Testis (tissue), 3 donors: ENCODE data around the gene CD40LG. TPM values are rescaled to one million over a fixed set of nuclear protein-coding genes. Genes with fewer than 3 reads are reported as not detected.

Experiments used
- DNase-seq: peaks from one replicate; pipeline ENCODE4 v3.0.0-alpha.2; 2019
- H3K27ac ChIP-seq, 2 donors: fragments of 200-600 bp; sonication (generic); one replicate each; pipeline ENCODE4 v1.5.1; 2019
- H3K27me3 ChIP-seq: fragments of 200-600 bp; sonication (generic); one replicate; pipeline ENCODE4 v1.5.1; 2019
- H3K36me3 ChIP-seq: fragments of 200-600 bp; sonication (generic); one replicate; pipeline ENCODE4 v1.5.1; 2017; ENCODE audit warnings: low read depth; ENCODE audit errors: missing control alignments
- H3K4me1 ChIP-seq: fragments of 200-600 bp; sonication (generic); one replicate; pipeline ENCODE4 v1.5.1; 2019
- H3K4me3 ChIP-seq, 2 donors: fragments of 200-600 bp; sonication (generic); one replicate each; pipeline ENCODE4 v1.5.1; 2017 to 2019
- H3K9me3 ChIP-seq: fragments of 200-600 bp; sonication (generic); one replicate; pipeline ENCODE4 v1.5.1; 2017
- POLR2A ChIP-seq: fragments of 450-650 bp; IDR thresholded peaks from one replicate; pipeline ENCODE4 v1.6.1; 2017; ENCODE audit warnings: antibody characterized with exemption, mild to moderate bottlenecking, moderate library complexity
- WGBS, 2 donors: methylation state at CpG; one replicate each; pipeline ENCODE4 v1.1.5; 2018; 5-methylcytosine and 5-hydroxymethylcytosine counted together
- intact Hi-C: fragments of 100-400 bp; cut with DNase I; formaldehyde crosslinking; loops from one replicate; pipeline ENCODE4 v1.15.1; 2023; ENCODE audit warnings: low total_unique reads
- polyA plus RNA-seq: library from polyadenylated mRNA; stranded (reverse); fragments of 350-450 nt; fragmentation: Illumina TruSeq; extraction: RNeasy Lipid Tissue Mini Kit (QIAGEN cat#74804); gene quantifications from one replicate; pipeline ENCODE4 v1.2.3, GENCODE V29; 2014; ENCODE audit warnings: low read depth, low replicate concordance; ENCODE audit not compliant: insufficient read depth
- total RNA-seq, 2 donors: library from RNA; depleted of rRNA; stranded (reverse); fragments of >200 nt; gene quantifications; one replicate each; pipeline ENCODE4 v1.2.3, GENCODE V29; 2016
- TF ChIP-seq, protein P1 (sequence below), 3 experiments: fragments of 450-650 bp in 2 of 3; fragments of 200-600 bp in 1 of 3; sonication (generic) in 1 of 3; IDR thresholded peaks; one replicate each; pipeline ENCODE4 v1.5.1; 2016 to 2019; ENCODE audit warnings: antibody characterized with exemption in 3 of 3, mild to moderate bottlenecking in 2 of 3, moderate library complexity in 1 of 3

Gene CD40LG
- total and polyA plus RNA-seq, 3 donors from 2014 or later = 0.84 TPM; not detected in 2

DNA sequence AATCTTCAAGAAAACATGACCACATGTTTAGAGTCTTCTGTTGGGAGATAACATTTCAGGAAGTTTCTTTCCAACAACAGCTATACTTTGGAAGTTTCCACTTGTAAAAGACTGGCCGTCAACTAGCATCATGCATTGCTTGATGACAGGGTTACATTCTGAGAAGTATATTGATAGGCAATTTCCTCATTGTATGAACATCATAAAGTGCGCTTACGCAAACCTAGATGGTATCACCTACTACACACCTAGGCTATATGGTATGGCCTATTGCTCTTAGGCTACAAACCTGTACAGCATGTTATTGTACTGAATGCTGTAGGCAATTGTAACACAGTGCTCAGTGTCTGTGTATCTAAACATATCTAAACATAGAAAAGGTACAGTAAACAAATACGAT, 25.4 kb upstream of the CD40LG start:
- no peaks in the 10 kb centered on the region for H3K36me3 ChIP-seq
- no peaks in the 10 kb centered on the region for H3K4me1 ChIP-seq
- intact Hi-C loops = no loop called here
- TF ChIP-seq POLR2A = no peak
- TF ChIP-seq, protein P1, sequence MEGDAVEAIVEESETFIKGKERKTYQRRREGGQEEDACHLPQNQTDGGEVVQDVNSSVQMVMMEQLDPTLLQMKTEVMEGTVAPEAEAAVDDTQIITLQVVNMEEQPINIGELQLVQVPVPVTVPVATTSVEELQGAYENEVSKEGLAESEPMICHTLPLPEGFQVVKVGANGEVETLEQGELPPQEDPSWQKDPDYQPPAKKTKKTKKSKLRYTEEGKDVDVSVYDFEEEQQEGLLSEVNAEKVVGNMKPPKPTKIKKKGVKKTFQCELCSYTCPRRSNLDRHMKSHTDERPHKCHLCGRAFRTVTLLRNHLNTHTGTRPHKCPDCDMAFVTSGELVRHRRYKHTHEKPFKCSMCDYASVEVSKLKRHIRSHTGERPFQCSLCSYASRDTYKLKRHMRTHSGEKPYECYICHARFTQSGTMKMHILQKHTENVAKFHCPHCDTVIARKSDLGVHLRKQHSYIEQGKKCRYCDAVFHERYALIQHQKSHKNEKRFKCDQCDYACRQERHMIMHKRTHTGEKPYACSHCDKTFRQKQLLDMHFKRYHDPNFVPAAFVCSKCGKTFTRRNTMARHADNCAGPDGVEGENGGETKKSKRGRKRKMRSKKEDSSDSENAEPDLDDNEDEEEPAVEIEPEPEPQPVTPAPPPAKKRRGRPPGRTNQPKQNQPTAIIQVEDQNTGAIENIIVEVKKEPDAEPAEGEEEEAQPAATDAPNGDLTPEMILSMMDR (IDR thresholded peaks at IDR 0.05) = no peak
- DNase-seq = no peak
- H3K27me3 ChIP-seq = no peaks in the 10 kb centered on the region
- no peaks in the 10 kb centered on the region for H3K9me3 ChIP-seq
- WGBS, 2 donors = 94 to 96% methylated on average over 4 of the region's 4 CpGs
- H3K4me3 ChIP-seq = no peak overlapping the region
- H3K27ac ChIP-seq = no peak overlapping the region

DNA sequence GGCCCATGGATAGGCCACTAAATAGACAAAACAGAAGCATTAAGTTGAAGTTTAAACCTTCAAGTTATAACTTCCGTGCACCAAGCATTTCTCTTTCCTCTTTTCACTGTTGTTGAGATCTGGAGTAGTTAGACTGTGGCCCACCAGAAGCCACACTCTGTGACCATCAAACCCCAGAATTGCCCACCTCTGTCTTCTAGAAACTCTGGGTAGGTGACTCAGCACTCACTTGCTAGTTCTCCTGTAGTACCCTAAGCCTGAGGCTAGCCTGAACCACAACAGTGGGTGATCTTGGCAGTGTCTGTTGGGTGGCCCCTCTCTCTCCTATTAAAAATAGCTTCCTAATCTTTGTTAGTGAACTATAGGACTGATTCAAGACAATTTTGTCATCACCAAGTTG, 24.6 kb upstream of the CD40LG start:
- H3K4me3 ChIP-seq = no peak overlapping the region

DNA sequence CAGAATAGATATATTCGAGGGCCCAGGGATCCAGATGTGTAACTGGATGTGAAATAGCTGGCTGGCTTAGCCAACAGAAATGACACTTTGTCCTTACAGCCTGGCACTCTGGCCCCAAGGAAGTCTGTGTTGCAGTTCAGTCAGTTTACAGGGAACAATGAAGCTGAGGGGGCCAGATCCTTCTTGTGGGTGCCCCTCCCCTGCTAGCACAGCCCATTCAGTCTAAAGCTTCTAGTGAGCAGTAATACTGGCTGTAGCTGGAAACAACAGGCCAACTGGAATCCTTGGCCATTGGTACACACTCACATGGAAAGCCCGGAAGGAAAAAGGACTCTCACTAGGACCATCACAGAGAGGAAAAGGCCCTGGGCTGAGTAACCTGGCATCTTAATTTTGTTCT, 22.7 kb upstream of the CD40LG start:
- DNase-seq = no peak
- Histone ChIP-seq H3K36me3 (no peaks in the 10 kb centered on the region), H3K27ac (no peak overlapping the region), H3K4me1 (no peaks in the 10 kb centered on the region), H3K4me3 (no peak overlapping the region), H3K9me3 (no peaks in the 10 kb centered on the region), H3K27me3 (no peaks in the 10 kb centered on the region)
- intact Hi-C loops = no loop called here
- TF ChIP-seq, protein P1 (IDR thresholded peaks at IDR 0.05) = no peak
- TF ChIP-seq POLR2A = no peak
- 71 to 81% methylated on average over 1 to 2 of the region's 2 CpGs for WGBS, 2 donors

More for the DNA sequence above, 24.6 kb upstream of the CD40LG start:
- no peaks in the 10 kb centered on the region for H3K36me3 ChIP-seq
- no peak for DNase-seq
- no peaks in the 10 kb centered on the region for H3K27me3 ChIP-seq
- no peaks in the 10 kb centered on the region for H3K4me1 ChIP-seq
- no peak overlapping the region for H3K27ac ChIP-seq
- no peaks in the 10 kb centered on the region for H3K9me3 ChIP-seq
- intact Hi-C loops = no loop called here
- WGBS, 2 donors = 71 to 94% methylated on average over 1 of the region's 1 CpG
- TF ChIP-seq POLR2A = no peak
- TF ChIP-seq, protein P1 (IDR thresholded peaks at IDR 0.05) = no peak

DNA sequence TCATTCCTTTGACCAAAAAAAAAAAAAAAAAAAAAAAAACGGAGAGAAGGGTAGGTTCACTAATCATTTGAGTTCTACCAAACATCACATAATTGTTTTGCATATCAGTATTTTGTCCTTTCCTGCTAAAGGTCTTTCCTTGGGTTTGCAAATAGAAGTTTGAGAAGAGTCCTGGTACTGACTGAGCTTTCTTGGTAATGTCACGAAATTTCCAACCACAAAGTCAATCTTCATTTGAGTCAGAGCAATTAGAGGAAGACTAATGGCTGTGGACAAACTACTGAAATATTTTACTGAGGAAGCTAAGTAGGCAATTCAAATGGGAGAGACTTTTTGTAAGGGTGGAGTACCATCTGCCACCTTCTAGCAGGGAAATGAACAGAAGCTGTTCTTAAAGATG, 21.7 kb upstream of the CD40LG start:
- Histone ChIP-seq H3K4me3 (no peak overlapping the region), H3K27me3 (no peaks in the 10 kb centered on the region), H3K9me3 (no peaks in the 10 kb centered on the region), H3K27ac (no peak overlapping the region), H3K4me1 (no peaks in the 10 kb centered on the region), H3K36me3 (no peaks in the 10 kb centered on the region)
- WGBS, 2 donors = 87 to 93% methylated on average over 2 of the region's 2 CpGs
- DNase-seq = no peak
- TF ChIP-seq, protein P1 (IDR thresholded peaks at IDR 0.05) = no peak
- no peak for TF ChIP-seq POLR2A
- intact Hi-C loops = no loop called here

DNA sequence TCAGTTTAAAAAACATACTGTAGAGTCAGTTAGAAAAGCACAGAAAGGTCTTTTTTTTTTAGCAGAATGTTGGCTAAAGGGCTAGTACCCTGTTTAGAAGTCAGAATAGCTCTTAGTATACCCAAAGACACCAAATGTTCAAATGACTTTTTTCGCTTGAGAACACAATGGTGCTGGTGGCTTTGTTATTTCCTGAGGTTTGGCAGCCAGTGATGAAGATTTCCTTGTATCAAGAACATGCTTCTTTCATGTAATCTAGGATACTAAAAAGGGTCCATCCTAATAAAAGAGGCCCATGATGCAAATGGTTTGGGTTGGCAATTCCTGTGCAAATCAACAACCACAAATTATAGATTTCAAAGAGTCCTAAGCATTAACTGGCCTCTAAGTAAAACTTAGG, 21.1 kb upstream of the CD40LG start:
- 83 to 95% methylated on average over 1 of the region's 1 CpG for WGBS, 2 donors
- Histone ChIP-seq H3K9me3 (no peaks in the 10 kb centered on the region), H3K27ac (no peak overlapping the region), H3K36me3 (no peaks in the 10 kb centered on the region), H3K4me3 (no peak overlapping the region), H3K4me1 (no peaks in the 10 kb centered on the region), H3K27me3 (no peaks in the 10 kb centered on the region)
- no peak for TF ChIP-seq POLR2A
- TF ChIP-seq, protein P1 (IDR thresholded peaks at IDR 0.05) = no peak
- DNase-seq = no peak
- intact Hi-C loops = no loop called here
